ENCODE measurements around the gene ITPK1.
A peak's percentile ranks its signal among the peaks of the same experiment; 100 is the strongest.
"Not testable (repeated sequence)": the region's sequence is repeated elsewhere in the genome, so short reads cannot be mapped to it uniquely, and the experiment has no call there.

Gene ITPK1

GRCh38 chr14:93108105-93108504 is 7.6 kb downstream of the ITPK1 start:
- TF ChIP-seq, protein P1, sequence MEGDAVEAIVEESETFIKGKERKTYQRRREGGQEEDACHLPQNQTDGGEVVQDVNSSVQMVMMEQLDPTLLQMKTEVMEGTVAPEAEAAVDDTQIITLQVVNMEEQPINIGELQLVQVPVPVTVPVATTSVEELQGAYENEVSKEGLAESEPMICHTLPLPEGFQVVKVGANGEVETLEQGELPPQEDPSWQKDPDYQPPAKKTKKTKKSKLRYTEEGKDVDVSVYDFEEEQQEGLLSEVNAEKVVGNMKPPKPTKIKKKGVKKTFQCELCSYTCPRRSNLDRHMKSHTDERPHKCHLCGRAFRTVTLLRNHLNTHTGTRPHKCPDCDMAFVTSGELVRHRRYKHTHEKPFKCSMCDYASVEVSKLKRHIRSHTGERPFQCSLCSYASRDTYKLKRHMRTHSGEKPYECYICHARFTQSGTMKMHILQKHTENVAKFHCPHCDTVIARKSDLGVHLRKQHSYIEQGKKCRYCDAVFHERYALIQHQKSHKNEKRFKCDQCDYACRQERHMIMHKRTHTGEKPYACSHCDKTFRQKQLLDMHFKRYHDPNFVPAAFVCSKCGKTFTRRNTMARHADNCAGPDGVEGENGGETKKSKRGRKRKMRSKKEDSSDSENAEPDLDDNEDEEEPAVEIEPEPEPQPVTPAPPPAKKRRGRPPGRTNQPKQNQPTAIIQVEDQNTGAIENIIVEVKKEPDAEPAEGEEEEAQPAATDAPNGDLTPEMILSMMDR (IDR thresholded peaks at IDR 0.05; ENCODE audit: low read length, missing control alignments) = no peak
- no peak for DNase-seq (ENCODE audit: low read depth)
- H3K4me3 ChIP-seq (replicated peaks; ENCODE audit: low read depth, low read length) = no peak overlapping the region

DNA sequence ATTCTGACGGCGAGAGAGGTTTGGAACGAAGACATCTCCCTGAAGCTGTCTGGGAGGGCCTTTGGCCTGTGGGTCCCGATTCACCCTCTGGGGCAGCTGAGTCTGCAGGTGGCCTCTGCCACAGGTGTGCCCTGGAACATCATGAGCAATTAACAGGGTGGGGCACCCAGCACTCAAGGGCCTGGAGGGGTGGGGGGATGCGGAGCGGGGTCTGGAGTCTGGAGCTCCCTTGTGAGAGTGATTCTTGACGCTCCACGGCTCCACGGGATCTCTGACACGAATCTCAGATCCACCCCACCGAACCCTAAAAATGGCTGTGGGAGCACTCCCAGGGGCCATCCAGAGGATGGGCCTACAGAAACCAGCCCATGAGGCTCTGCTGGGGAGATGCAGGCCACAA is 8.3 kb downstream of the ITPK1 start:
- no peak for DNase-seq (ENCODE audit: low read depth)
- TF ChIP-seq, protein P1 (IDR thresholded peaks at IDR 0.05; ENCODE audit: low read length, missing control alignments) = no peak
- no peak overlapping the region for H3K4me3 ChIP-seq (replicated peaks; ENCODE audit: low read depth, low read length)

- no peak for DNase-seq (ENCODE audit: low read depth)
- H3K4me3 ChIP-seq (replicated peaks; ENCODE audit: low read depth, low read length) = no peak overlapping the region
- TF ChIP-seq, protein P1 (IDR thresholded peaks at IDR 0.05; ENCODE audit: low read length, missing control alignments) = no peak
Observed at GRCh38 chr14:93106541-93107156, 9.1 kb downstream of the ITPK1 start.

GRCh38 chr14:93105856-93106255 is 9.9 kb downstream of the ITPK1 start:
- not testable (repeated sequence) for H3K4me3 ChIP-seq (replicated peaks; ENCODE audit: low read depth, low read length); DNase-seq (ENCODE audit: low read depth)

GRCh38 chr14:93105362-93105761 is 10.4 kb downstream of the ITPK1 start:
- TF ChIP-seq, protein P1 (IDR thresholded peaks at IDR 0.05; ENCODE audit: low read length, missing control alignments) = no peak
- DNase-seq (ENCODE audit: low read depth) = peak; percentile 73
- no peak overlapping the region for H3K4me3 ChIP-seq (replicated peaks; ENCODE audit: low read depth, low read length)

GRCh38 chr14:93104961-93105360 is 10.8 kb downstream of the ITPK1 start:
- H3K4me3 ChIP-seq (replicated peaks; ENCODE audit: low read depth, low read length) = no peak overlapping the region
- TF ChIP-seq, protein P1 (IDR thresholded peaks at IDR 0.05; ENCODE audit: low read length, missing control alignments) = no peak
- DNase-seq (ENCODE audit: low read depth) = no peak

DNA sequence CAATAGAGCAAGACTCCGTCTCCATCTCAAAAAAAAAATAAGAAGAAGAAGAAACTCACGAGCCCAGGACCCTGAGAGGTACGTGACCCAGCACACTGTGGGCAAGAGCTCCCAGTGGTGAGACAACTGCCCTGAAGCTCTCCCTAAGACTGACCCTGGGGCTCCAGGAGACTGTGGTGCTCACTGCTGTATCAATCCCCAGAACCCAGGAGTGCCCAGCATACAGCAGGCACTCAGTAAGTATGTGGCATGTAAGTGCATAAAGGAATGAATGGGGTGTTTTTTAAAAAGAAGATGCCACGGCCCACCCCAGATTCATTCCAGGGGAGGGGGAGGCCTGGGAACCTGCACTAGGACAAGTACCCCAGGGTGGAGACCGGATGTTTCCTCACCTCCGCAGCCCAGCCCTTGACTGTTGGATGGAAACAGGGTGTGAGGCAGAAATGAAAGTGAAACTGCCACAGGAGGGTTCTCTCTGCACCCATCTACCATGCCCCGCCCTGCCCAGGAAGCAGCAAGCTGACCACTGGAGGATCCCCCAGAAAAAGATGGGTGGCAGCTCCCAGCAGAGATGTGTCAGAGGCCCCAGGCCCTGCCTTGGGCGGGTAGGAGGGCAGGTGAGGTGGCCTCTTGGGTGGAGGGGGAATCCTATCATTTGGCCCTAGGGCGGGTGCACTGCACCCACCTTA is 12.2 kb downstream of the ITPK1 start:
- no peak overlapping the region for H3K4me3 ChIP-seq (replicated peaks; ENCODE audit: low read depth, low read length)
- DNase-seq (ENCODE audit: low read depth) = no peak
- TF ChIP-seq, protein P1 (IDR thresholded peaks at IDR 0.05; ENCODE audit: low read length, missing control alignments) = no peak

All from fibroblast of pulmonary artery (primary cell).